GM12864 (cell line): ENCODE results near the gene RPS27L.

ENCODE experiments used
- DNase-seq: peaks from one replicate; pipeline ENCODE4 v3.0.0-alpha.2; 2011; ENCODE audit warnings: low read depth
- H3K4me3 ChIP-seq: 2 replicates; pipeline ENCODE4 v1.5.1; 2011; ENCODE audit warnings: mild to moderate bottlenecking, low read depth, low read length, control low read depth
- CTCF ChIP-seq: IDR thresholded peaks from 2 replicates; pipeline ENCODE4 v1.5.1; 2011; ENCODE audit warnings: low read depth, mild to moderate bottlenecking, moderate library complexity, low read length, control low read depth, inconsistent platforms; ENCODE audit errors: missing control alignments

RPS27L gene

GRCh38 chr15:63172851-63173451 is 15.7 kb upstream of the RPS27L start:
- no peak overlapping the region for H3K4me3 ChIP-seq
- no peak for DNase-seq
- TF ChIP-seq CTCF, result no peak

- no peak for TF ChIP-seq CTCF
- no peak overlapping the region for H3K4me3 ChIP-seq
- no peak for DNase-seq
Measured at GRCh38 chr15:63172376-63172775, 15.1 kb upstream of the RPS27L start.

- no peak for DNase-seq
- TF ChIP-seq CTCF, result no peak
- no peak overlapping the region for H3K4me3 ChIP-seq
Measured at GRCh38 chr15:63169788-63170187, 12.5 kb upstream of the RPS27L start.

- DNase-seq, result no peak
- no peak for TF ChIP-seq CTCF
- H3K4me3 ChIP-seq, result no peak overlapping the region
Measured at GRCh38 chr15:63166219-63166618, 8.9 kb upstream of the RPS27L start.

GRCh38 chr15:63165166-63165859 is 8.0 kb upstream of the RPS27L start:
- H3K4me3 ChIP-seq, result no peak overlapping the region
- DNase-seq, result no peak
- TF ChIP-seq CTCF, result no peak

GRCh38 chr15:63163217-63163616 is 5.9 kb upstream of the RPS27L start:
- DNase-seq, result no peak
- no peak for TF ChIP-seq CTCF
- no peak overlapping the region for H3K4me3 ChIP-seq

- TF ChIP-seq CTCF, result no peak
- DNase-seq, result no peak
- H3K4me3 ChIP-seq, result no peak overlapping the region
Measured at GRCh38 chr15:63160638-63161037, 3.4 kb upstream of the RPS27L start.
